Stimulated activated CD4-positive, alpha-beta T cell treated with anti-CD3 and anti-CD28 coated beads, Interleukin-2, amount 100 ng/mL, for 4 hours (primary cell): ENCODE data around the gene CEP19.

Experiments used
- DNase-seq: peaks from one replicate; pipeline ENCODE4 v3.0.0-alpha.2; 2020; ENCODE audit warnings: low read depth

Gene CEP19

GRCh38 chr3:196708467-196708866, 3.6 kb downstream of the CEP19 start:
- DNase-seq = no peak

- DNase-seq = no peak
Measured at GRCh38 chr3:196707566-196707965, 4.5 kb downstream of the CEP19 start.

GRCh38 chr3:196706731-196707130, 5.3 kb downstream of the CEP19 start:
- no peak for DNase-seq

- DNase-seq = no peak
Measured at GRCh38 chr3:196706327-196706726, 5.7 kb downstream of the CEP19 start.

- no peak for DNase-seq
Measured at GRCh38 chr3:196700801-196701200, 11.2 kb downstream of the CEP19 start.

- DNase-seq = no peak
Measured at GRCh38 chr3:196699749-196700148, 12.3 kb downstream of the CEP19 start.

- no peak for DNase-seq
Measured at GRCh38 chr3:196697270-196697669, 14.8 kb downstream of the CEP19 start.

- DNase-seq = no peak
Measured at GRCh38 chr3:196695849-196696226, 16.2 kb downstream of the CEP19 start.

GRCh38 chr3:196694941-196695848, 16.9 kb downstream of the CEP19 start:
- DNase-seq = no peak

- DNase-seq = no peak
Measured at GRCh38 chr3:196694202-196694638, 17.8 kb downstream of the CEP19 start.

GRCh38 chr3:196691386-196691785, 20.7 kb downstream of the CEP19 start:
- no peak for DNase-seq

- no peak for DNase-seq
Measured at GRCh38 chr3:196689941-196690660, 21.9 kb downstream of the CEP19 start.

GRCh38 chr3:196688349-196688748, 23.7 kb downstream of the CEP19 start:
- no peak for DNase-seq

GRCh38 chr3:196686436-196686835, 25.6 kb downstream of the CEP19 start:
- DNase-seq = no peak

GRCh38 chr3:196684548-196685407, 27.3 kb downstream of the CEP19 start:
- DNase-seq = peak; percentile 40

- no peak for DNase-seq
Measured at GRCh38 chr3:196677931-196678330, 34.1 kb downstream of the CEP19 start.

GRCh38 chr3:196677353-196677752, 34.7 kb downstream of the CEP19 start:
- DNase-seq = no peak

- no peak for DNase-seq
Measured at GRCh38 chr3:196673632-196674031, 38.4 kb downstream of the CEP19 start.

- no peak for DNase-seq
Measured at GRCh38 chr3:196670339-196670738, 41.7 kb downstream of the CEP19 start.

- DNase-seq = no peak
Measured at GRCh38 chr3:196667056-196667825, 44.8 kb downstream of the CEP19 start.
